Caco-2 (cell line): ENCODE results near the gene MARCKSL1. TPM values are rescaled to one million over a fixed set of nuclear protein-coding genes. Genes with fewer than 3 reads are reported as not detected.

Experiments used
- BruUV-seq: library from RNA; stranded (reverse); fragments of 400-500 nt; replicated peaks from 2 replicates; lab custom pipeline; 2021; lab: Mats Ljungman, UMichigan
- CTCF ChIA-PET: fragments of 300-600 bp; sonication (Branson Sonifier 250); formaldehyde crosslinking; loops from one replicate; lab custom pipeline; 2022; ENCODE audit warnings: antibody characterized with exemption; lab: Charles Lee
- POLR2A ChIA-PET: fragments of 300-600 bp; sonication (Branson Sonifier 250); formaldehyde crosslinking; loops from one replicate; lab custom pipeline; 2022; ENCODE audit warnings: antibody characterized with exemption; lab: Charles Lee
- DNase-seq, 2 experiments: peaks; one replicate each; pipeline versions ENCODE4 v3.0.0 to v3.0.0-alpha.2; 2020 to 2022
- H3K27me3 ChIP-seq: replicated peaks from 2 replicates; pipeline ENCODE4 v1.6.0; 2011; ENCODE audit warnings: low read length; ENCODE audit not compliant: control insufficient read depth, insufficient read depth
- H3K36me3 ChIP-seq: 2 replicates; pipeline ENCODE4 v1.5.1; 2011; ENCODE audit warnings: low read length; ENCODE audit not compliant: control insufficient read depth, insufficient read depth
- H3K4me1 ChIP-seq: fragments of 250-450 bp; sonication (Bioruptor Pico); 2 replicates; pipeline ENCODE4 v1.5.1; 2020; ENCODE audit warnings: mild to moderate bottlenecking
- H3K4me3 ChIP-seq: 2 replicates; pipeline ENCODE4 v1.5.1; 2011; ENCODE audit warnings: low read depth, mild to moderate bottlenecking, control low read depth, low read length
- H3K9me3 ChIP-seq: fragments of 250-450 bp; sonication (Bioruptor Pico); 2 replicates; pipeline ENCODE4 v1.5.1; 2020; ENCODE audit warnings: mild to moderate bottlenecking, moderate library complexity
- H3K27ac Mint-ChIP-seq: one replicate; pipeline ENCODE4 v1.8.0; 2022; ENCODE audit warnings: mixed read lengths; ENCODE audit not compliant: unreplicated experiment
- H3K27me3 Mint-ChIP-seq: one replicate; pipeline ENCODE4 v1.8.0; 2022; ENCODE audit warnings: mixed read lengths; ENCODE audit not compliant: insufficient read depth, unreplicated experiment
- H3K36me3 Mint-ChIP-seq: one replicate; pipeline ENCODE4 v1.8.0; 2022; ENCODE audit warnings: mild to moderate bottlenecking, mixed read lengths; ENCODE audit not compliant: insufficient read depth, unreplicated experiment
- H3K4me1 Mint-ChIP-seq: one replicate; pipeline ENCODE4 v1.8.0; 2022; ENCODE audit warnings: low read depth, mixed read lengths; ENCODE audit not compliant: unreplicated experiment
- H3K4me3 Mint-ChIP-seq: one replicate; pipeline ENCODE4 v1.8.0; 2022; ENCODE audit warnings: mild to moderate bottlenecking, moderate library complexity, mixed read lengths; ENCODE audit not compliant: unreplicated experiment
- H3K9me3 Mint-ChIP-seq: one replicate; pipeline ENCODE4 v1.8.0; 2022; ENCODE audit warnings: mixed read lengths; ENCODE audit not compliant: unreplicated experiment
- CTCF ChIP-seq, 2 experiments: fragments of 200-600 bp in 1 of 2; IDR thresholded peaks; 1 replicate in 1 of 2; 2 replicates in 1 of 2; pipeline versions ENCODE4 v1.5.1 to v1.8.0; 2011 to 2022; ENCODE audit warnings: antibody characterized with exemption in 1 of 2, control low read depth in 1 of 2, inconsistent platforms in 1 of 2, low read depth in 1 of 2, low read length in 1 of 2, mild to moderate bottlenecking in 1 of 2, moderate library complexity in 1 of 2; ENCODE audit not compliant: insufficient read depth in 1 of 2, severe bottlenecking in 1 of 2, unreplicated experiment in 1 of 2
- intact Hi-C: fragments of 100-400 bp; cut with micrococcal nuclease; formaldehyde crosslinking; loops from one replicate; pipeline ENCODE4 v1.10.0; 2022; ENCODE audit not compliant: unreplicated experiment
- total RNA-seq: library from RNA; stranded (reverse); gene quantifications from 2 replicates; pipeline ENCODE4 v1.2.3, GENCODE V29; 2022

The MARCKSL1 gene
- total RNA-seq, 1 experiment from 2014 or later, result 150 TPM

- Histone ChIP-seq H3K27me3 (no peaks in the 10 kb centered on the region), H3K36me3 (no peaks in the 10 kb centered on the region), H3K4me1 (0 out of 2 replicates have a peak, but pooled peaks cover 4% of the 10 kb centered on the region), H3K4me3 (no peak overlapping the region), H3K9me3 (no peaks in the 10 kb centered on the region)
- Mint-ChIP-seq H3K27me3 (no peaks in the 10 kb centered on the region), H3K27ac (no peak overlapping the region), H3K4me1 (peaks cover 10% of the 10 kb centered on the region), H3K9me3 (no peaks in the 10 kb centered on the region), H3K4me3 (no peak overlapping the region), H3K36me3 (peaks cover 15% of the 10 kb centered on the region)
- no TSS peak for BruUV-seq
- no peak for TF ChIP-seq CTCF (IDR thresholded peaks at IDR 0.05; ENCODE audit: insufficient read depth in 1 of 2, low read depth in 1 of 2, low read length in 1 of 2, severe bottlenecking in 1 of 2, unreplicated experiment in 1 of 2)
- intact Hi-C loops, result no loop called here
- no peak for DNase-seq
- ChIA-PET CTCF (interaction anchor here (0.6 kb wide), 1 partner anchor 173 kb away, joined by 5 read pairs; no protein-coding TSS in a partner anchor), POLR2A (no interaction called here)
Observed at GRCh38 chr1:32341186-32341757, 5.2 kb upstream of the MARCKSL1 start.

GRCh38 chr1:32339363-32339978, 3.4 kb upstream of the MARCKSL1 start:
- no TSS peak for BruUV-seq

More at GRCh38 chr1:32339363-32339978, 3.4 kb upstream of the MARCKSL1 start:
- H3K4me1 ChIP-seq, result peaks cover 9% of the 10 kb centered on the region; the same call in 1 of the 2 replicates
- intact Hi-C loops, result no loop called here
- no peak for DNase-seq
- H3K27me3 Mint-ChIP-seq, result no peaks in the 10 kb centered on the region
- no peak overlapping the region for H3K27ac Mint-ChIP-seq
- no peaks in the 10 kb centered on the region for H3K9me3 Mint-ChIP-seq
- H3K4me1 Mint-ChIP-seq, result no peaks in the 10 kb centered on the region
- H3K9me3 ChIP-seq, result no peaks in the 10 kb centered on the region
- H3K4me3 Mint-ChIP-seq, result no peak overlapping the region
- ChIA-PET POLR2A (no interaction called here), CTCF (no interaction called here)
- TF ChIP-seq CTCF (IDR thresholded peaks at IDR 0.05; ENCODE audit: insufficient read depth in 1 of 2, low read depth in 1 of 2, low read length in 1 of 2, severe bottlenecking in 1 of 2, unreplicated experiment in 1 of 2), result no peak
- no peak overlapping the region for H3K4me3 ChIP-seq
- no peaks in the 10 kb centered on the region for H3K27me3 ChIP-seq
- H3K36me3 Mint-ChIP-seq, result peaks cover 22% of the 10 kb centered on the region
- 0 out of 2 replicates have a peak, but pooled peaks cover 1% of the 10 kb centered on the region for H3K36me3 ChIP-seq
